Stomach (tissue), 9 donors: ENCODE data around the gene MICALL2. TPM values are rescaled to one million over a fixed set of nuclear protein-coding genes. Genes with fewer than 3 reads are reported as not detected.

ENCODE experiments used
- DNase-seq, 2 donors: peaks; one replicate each; pipeline versions ENCODE4 v3.0.0 to v3.0.0-alpha.2; 2013 to 2019
- H3K27ac ChIP-seq, 5 donors: fragments of 200-600 bp in 4 of 5; sonication (generic) in 4 of 5; one replicate each; pipeline ENCODE4 v1.5.1; 2013 to 2019; ENCODE audit warnings: mild to moderate bottlenecking in 1 of 5, moderate library complexity in 1 of 5
- H3K27me3 ChIP-seq, 3 donors: fragments of 200-600 bp; sonication (generic); one replicate each; pipeline ENCODE4 v1.5.1; 2017 to 2019; ENCODE audit warnings: mixed run types in 1 of 3
- H3K36me3 ChIP-seq, 4 donors: fragments of 200-600 bp; sonication (generic); 1 replicate in 3 of 4; 2 replicates in 1 of 4; pipeline ENCODE4 v1.5.1; 2016 to 2019
- H3K4me1 ChIP-seq, 4 donors: fragments of 200-600 bp; sonication (generic); one replicate each; pipeline ENCODE4 v1.5.1; 2016 to 2019
- H3K4me3 ChIP-seq, 4 donors: fragments of 200-600 bp; sonication (generic) in 3 of 4; one replicate each; pipeline ENCODE4 v1.5.1; 2016 to 2019; ENCODE audit warnings: mild to moderate bottlenecking in 1 of 4
- H3K9me3 ChIP-seq, 4 donors: fragments of 200-600 bp; sonication (generic); one replicate each; pipeline ENCODE4 v1.5.1; 2016 to 2019
- EP300 ChIP-seq: sonication (generic); formaldehyde crosslinking; IDR thresholded peaks from one replicate; pipeline ENCODE4 v1.6.1; 2017; ENCODE audit warnings: antibody characterized with exemption
- POLR2A ChIP-seq, 4 donors: fragments of 450-650 bp; IDR thresholded peaks; one replicate each; pipeline ENCODE4 v1.6.1; 2016; ENCODE audit warnings: antibody characterized with exemption in 4 of 4, control low read depth in 2 of 4, mild to moderate bottlenecking in 1 of 4, moderate library complexity in 1 of 4
- POLR2AphosphoS5 ChIP-seq, 3 donors: sonication (generic); formaldehyde crosslinking; IDR thresholded peaks; one replicate each; pipeline ENCODE4 v1.6.1; 2016; ENCODE audit warnings: antibody characterized with exemption in 3 of 3
- WGBS, 5 donors: extraction: QIAGEN DNeasy Blood & Tissue Kit in 3 of 5; methylation state at CpG; one replicate each; pipeline versions ENCODE4 v1.1.5 to v1.1.7; 2013 to 2018; 5-methylcytosine and 5-hydroxymethylcytosine counted together
- intact Hi-C: fragments of 100-400 bp; cut with DNase I; formaldehyde crosslinking; loops from one replicate; pipeline ENCODE4 v1.15.1; 2023; ENCODE audit warnings: low total_unique reads
- polyA plus RNA-seq, 3 donors: library from polyadenylated mRNA; stranded (reverse); fragments of 200-250 nt; gene quantifications; one replicate each; pipeline ENCODE4 v1.2.3, GENCODE V29; 2013
- total RNA-seq, 5 donors: library from RNA; depleted of rRNA; stranded (reverse); fragments of >200 nt; gene quantifications; one replicate each; pipeline versions ENCODE4 v1.1.0 to v1.2.3, GENCODE V29; 2014 to 2016
- TF ChIP-seq, protein P1 (sequence below), 7 experiments: fragments of 450-650 bp in 4 of 7; fragments of 200-600 bp in 3 of 7; sonication (generic) in 3 of 7; IDR thresholded peaks; one replicate each; pipeline ENCODE4 v1.5.1; 2016 to 2019; ENCODE audit warnings: antibody characterized with exemption in 7 of 7, control low read depth in 2 of 7, mild to moderate bottlenecking in 1 of 7
- donor health status: healthy with polysubstance abuse.
- donor health status: Bipolar disorder and iron deficiency.
- donor health status: healthy.

MICALL2 gene
- total and polyA plus RNA-seq, 8 donors: 30.7 to 263 (median 102) TPM

DNA sequence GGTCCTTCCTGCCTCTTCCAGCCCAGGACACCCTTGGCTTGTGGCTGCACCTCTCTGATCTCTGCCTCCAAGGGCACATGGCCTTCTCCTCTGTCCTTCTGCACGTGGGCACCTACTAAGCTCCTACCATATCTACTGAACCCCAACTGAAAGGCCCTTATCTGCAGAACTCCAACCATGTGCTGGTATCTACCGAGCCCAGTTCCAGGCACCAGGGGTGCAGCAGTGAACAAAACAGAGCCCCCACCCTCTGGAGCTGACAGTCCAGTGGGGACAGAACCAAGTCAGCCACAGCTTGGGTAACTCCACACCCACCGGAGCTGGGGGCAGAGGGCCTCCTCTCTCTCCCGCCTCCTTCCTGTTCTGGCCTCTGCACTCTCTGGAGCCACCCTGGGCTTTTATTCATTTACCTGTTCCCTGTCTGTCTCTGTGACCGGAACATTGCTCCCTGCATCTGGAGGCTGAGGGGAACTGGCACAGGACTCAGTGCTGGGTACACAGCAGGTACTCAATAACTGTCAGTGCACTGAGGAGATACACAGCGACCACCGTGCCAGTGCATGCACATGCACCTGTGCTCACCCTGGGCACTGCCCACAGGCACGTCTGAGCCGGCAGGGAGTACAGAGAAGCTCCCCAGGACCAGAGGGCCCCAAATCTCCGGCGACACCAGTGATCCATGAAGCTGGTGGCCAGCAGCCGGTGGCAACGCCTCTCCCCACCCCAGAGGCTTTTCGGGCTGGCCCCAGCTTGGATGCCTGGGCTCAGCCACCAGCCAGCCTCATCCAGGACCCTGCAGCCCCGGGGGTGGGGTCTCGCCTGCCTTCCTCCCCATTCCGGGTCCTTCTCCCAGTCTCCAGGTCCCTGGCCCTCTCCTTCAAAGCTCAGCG lies 2.0 kb downstream of the MICALL2 start:
- H3K9me3 ChIP-seq: no peaks in the 10 kb centered on the region
- peaks cover 86 to 94% (median 93%) of the 10 kb centered on the region in 4 donors for H3K4me1 ChIP-seq
- H3K27ac ChIP-seq: peak overlapping the region; percentile 80 to 96 (median 94)
- no peaks in the 10 kb centered on the region for H3K36me3 ChIP-seq
- no peaks in the 10 kb centered on the region for H3K27me3 ChIP-seq
- no peak for DNase-seq
- intact Hi-C loops: no loop called here
- H3K4me3 ChIP-seq: peak overlapping the region; percentile 70 to 93 (median 84)
- no peak for TF ChIP-seq POLR2A (IDR thresholded peaks at IDR 0.05)
- whole genome bisulfite sequencing, 5 donors: 25 to 46% (median 35%) methylated on average over 14 to 18 of the region's 18 CpGs

DNA sequence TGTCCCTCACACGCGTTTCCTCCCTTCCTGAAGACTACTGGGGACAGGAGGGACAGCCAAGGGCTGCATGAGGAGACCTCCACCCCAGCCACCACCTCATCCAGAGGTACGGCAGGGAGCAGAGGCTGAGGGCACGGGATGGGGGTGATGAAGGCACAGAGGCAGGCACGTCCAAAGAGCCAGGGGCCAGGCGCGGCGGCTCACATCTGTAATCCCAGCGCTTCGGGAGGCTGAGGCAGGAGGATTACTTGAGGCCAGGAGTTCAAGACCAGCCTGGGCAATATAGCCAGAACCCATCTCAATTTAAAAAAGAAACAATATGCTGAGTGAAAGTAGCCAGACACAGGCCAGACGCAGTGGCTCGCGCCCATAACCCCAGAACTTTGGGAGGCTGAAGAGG lies 3.3 kb downstream of the MICALL2 start:
- peak overlapping the region; percentile 80 to 95 (median 87) for H3K27ac ChIP-seq
- peak overlapping the region in 1 of 4 donors; percentile 41 for H3K4me3 ChIP-seq
- peaks cover 73 to 92% (median 85%) of the 10 kb centered on the region in 4 donors for H3K4me1 ChIP-seq
- no peaks in the 10 kb centered on the region for H3K27me3 ChIP-seq
- intact Hi-C loops: no loop called here
- whole genome bisulfite sequencing, 5 donors: 73 to 83% (median 78%) methylated on average over 11 to 13 of the region's 13 CpGs
- no peaks in the 10 kb centered on the region for H3K9me3 ChIP-seq
- DNase-seq: no peak
- H3K36me3 ChIP-seq: peaks cover 0 to 10% (median 0%) of the 10 kb centered on the region in 4 donors
- TF ChIP-seq, protein P1, sequence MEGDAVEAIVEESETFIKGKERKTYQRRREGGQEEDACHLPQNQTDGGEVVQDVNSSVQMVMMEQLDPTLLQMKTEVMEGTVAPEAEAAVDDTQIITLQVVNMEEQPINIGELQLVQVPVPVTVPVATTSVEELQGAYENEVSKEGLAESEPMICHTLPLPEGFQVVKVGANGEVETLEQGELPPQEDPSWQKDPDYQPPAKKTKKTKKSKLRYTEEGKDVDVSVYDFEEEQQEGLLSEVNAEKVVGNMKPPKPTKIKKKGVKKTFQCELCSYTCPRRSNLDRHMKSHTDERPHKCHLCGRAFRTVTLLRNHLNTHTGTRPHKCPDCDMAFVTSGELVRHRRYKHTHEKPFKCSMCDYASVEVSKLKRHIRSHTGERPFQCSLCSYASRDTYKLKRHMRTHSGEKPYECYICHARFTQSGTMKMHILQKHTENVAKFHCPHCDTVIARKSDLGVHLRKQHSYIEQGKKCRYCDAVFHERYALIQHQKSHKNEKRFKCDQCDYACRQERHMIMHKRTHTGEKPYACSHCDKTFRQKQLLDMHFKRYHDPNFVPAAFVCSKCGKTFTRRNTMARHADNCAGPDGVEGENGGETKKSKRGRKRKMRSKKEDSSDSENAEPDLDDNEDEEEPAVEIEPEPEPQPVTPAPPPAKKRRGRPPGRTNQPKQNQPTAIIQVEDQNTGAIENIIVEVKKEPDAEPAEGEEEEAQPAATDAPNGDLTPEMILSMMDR (IDR thresholded peaks at IDR 0.05): no peak
- TF ChIP-seq POLR2A (IDR thresholded peaks at IDR 0.05) (no peak), POLR2AphosphoS5 (IDR thresholded peaks at IDR 0.05) (no peak), EP300 (no peak)

DNA sequence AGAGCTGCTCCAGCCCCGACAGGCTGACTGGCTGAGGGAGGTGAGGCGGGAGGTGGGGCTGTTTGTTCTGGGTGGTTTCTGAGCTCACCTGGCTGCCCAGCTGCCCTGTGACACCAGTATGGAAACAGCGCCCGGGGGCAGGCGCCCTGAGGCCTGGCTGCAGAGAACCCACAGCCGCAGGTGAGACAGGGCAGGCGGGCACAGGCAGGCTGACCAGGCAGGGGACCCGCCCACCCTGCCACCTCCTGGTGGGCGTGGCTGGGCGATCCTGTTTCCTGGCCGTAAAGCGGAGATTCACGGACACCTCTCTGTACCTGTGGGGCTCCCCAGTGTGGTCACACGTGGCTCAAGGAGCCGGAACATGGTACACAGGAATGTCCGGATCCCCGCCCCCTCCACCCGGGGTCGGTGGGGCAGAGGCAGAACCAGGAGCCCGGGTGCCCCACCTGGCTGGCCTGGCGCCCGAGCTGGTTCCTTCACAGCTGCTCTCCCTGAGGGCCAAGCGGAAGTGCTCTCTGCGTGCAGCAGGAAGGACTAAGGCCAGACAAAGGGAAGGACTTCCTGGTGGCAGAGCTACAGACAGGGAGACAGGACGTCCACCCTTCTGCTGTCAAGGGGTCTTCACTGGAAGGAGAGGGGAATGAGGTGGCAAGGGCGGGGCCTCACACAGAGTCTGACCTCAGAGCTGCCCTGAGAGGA lies 3.9 kb downstream of the MICALL2 start:
- DNase-seq: peak; percentile 91 to 95
- H3K4me1 ChIP-seq: peaks cover 67 to 92% (median 83%) of the 10 kb centered on the region in 4 donors
- H3K36me3 ChIP-seq: peaks cover 0 to 16% (median 3%) of the 10 kb centered on the region in 4 donors
- H3K9me3 ChIP-seq: no peaks in the 10 kb centered on the region
- whole genome bisulfite sequencing, 5 donors: 28 to 49% (median 42%) methylated on average over 5 to 26 of the region's 26 CpGs
- no peaks in the 10 kb centered on the region for H3K27me3 ChIP-seq
- TF ChIP-seq, protein P1 (IDR thresholded peaks at IDR 0.05): no peak
- TF ChIP-seq POLR2AphosphoS5 (IDR thresholded peaks at IDR 0.05): peak in 2 of 3 donors; percentile 61 to 73
- TF ChIP-seq EP300: no peak
- no peak for TF ChIP-seq POLR2A (IDR thresholded peaks at IDR 0.05)
- peak overlapping the region; percentile 24 to 41 (median 26) for H3K4me3 ChIP-seq
- intact Hi-C loops: no loop called here
- peak overlapping the region; percentile 80 to 95 (median 87) for H3K27ac ChIP-seq

DNA sequence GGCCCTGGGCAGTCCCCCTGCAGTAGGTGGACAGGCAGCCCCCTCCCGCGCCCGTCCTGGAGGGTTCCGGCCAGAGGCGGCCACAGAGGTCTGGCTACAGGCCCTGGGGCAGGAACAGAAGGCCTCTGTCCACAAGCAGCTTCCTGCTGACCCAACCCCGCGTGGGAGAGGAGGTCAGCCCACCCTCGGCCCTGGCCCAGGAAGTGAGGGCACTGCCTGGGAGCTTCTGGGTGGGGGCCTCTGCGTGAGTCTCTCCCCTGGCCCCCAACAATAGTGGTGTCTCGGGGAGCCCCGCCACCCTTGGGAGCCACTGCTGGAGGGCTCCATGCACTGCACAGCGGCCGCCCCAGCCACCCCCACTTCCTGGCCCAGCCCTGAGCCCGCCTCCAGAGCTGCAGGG lies 4.7 kb downstream of the MICALL2 start:
- TF ChIP-seq, protein P1 (IDR thresholded peaks at IDR 0.05): no peak
- no peak for TF ChIP-seq POLR2AphosphoS5 (IDR thresholded peaks at IDR 0.05)
- no peak for TF ChIP-seq POLR2A (IDR thresholded peaks at IDR 0.05)
- TF ChIP-seq EP300: no peak
- H3K9me3 ChIP-seq: no peaks in the 10 kb centered on the region

More for the DNA sequence above, 4.7 kb downstream of the MICALL2 start:
- H3K4me1 ChIP-seq: peaks cover 60 to 93% (median 83%) of the 10 kb centered on the region in 4 donors
- H3K4me3 ChIP-seq: peak overlapping the region; percentile 24 to 41 (median 26)
- peaks cover under 1 to 24% (median 11%) of the 10 kb centered on the region in 4 donors for H3K36me3 ChIP-seq
- H3K27ac ChIP-seq: peak overlapping the region; percentile 80 to 95 (median 87)
- WGBS, 5 donors: 15 to 38% (median 18%) methylated on average over 5 to 14 of the region's 14 CpGs
- DNase-seq: peak; percentile 40 to 58
- intact Hi-C loops: no loop called here
- H3K27me3 ChIP-seq: no peaks in the 10 kb centered on the region
